ENCODE data around the gene ZNF19. TPM values are rescaled to one million over a fixed set of nuclear protein-coding genes. Genes with fewer than 3 reads are reported as not detected.

ZNF19 gene
- polyA plus RNA-seq, 10 donors, result 1.7 to 3.5 (median 2.5) TPM

- no peak for DNase-seq
Observed at GRCh38 chr16:71490361-71490760, 1.2 kb upstream of the ZNF19 start.

- DNase-seq, result peak; percentile 91 to 97 (median 95)
Observed at GRCh38 chr16:71484006-71484893, 4.9 kb downstream of the ZNF19 start.

GRCh38 chr16:71482569-71482968 is 6.6 kb downstream of the ZNF19 start:
- no peak for DNase-seq

GRCh38 chr16:71480956-71481355 is 8.2 kb downstream of the ZNF19 start:
- DNase-seq, result no peak

GRCh38 chr16:71479420-71479819 is 9.7 kb downstream of the ZNF19 start:
- peak in 1 of 3 donors; percentile 6 for DNase-seq

GRCh38 chr16:71476457-71477124 is 12.5 kb downstream of the ZNF19 start:
- no peak for DNase-seq

GRCh38 chr16:71474864-71475263 is 14.3 kb downstream of the ZNF19 start:
- DNase-seq, result peak in 1 of 3 donors; percentile 84

- no peak for DNase-seq
Observed at GRCh38 chr16:71473891-71474290, 15.2 kb downstream of the ZNF19 start.

GRCh38 chr16:71472931-71473330 is 16.2 kb downstream of the ZNF19 start:
- no peak for DNase-seq

GRCh38 chr16:71472051-71472450 is 17.1 kb downstream of the ZNF19 start:
- no peak for DNase-seq

- DNase-seq, result peak; percentile 21 to 53 (median 46)
Observed at GRCh38 chr16:71467810-71468209, 21.3 kb downstream of the ZNF19 start.

GRCh38 chr16:71464231-71464630 is 24.9 kb downstream of the ZNF19 start:
- no peak for DNase-seq

- DNase-seq, result peak; percentile 65 to 94 (median 87)
Observed at GRCh38 chr16:71461686-71462648, 27.2 kb downstream of the ZNF19 start, which contains the start of gene ZNF23. ZNF23 (minus strand) TSS chr16:71462247; CDS start chr16:71456796, 5,451 bp downstream.

GRCh38 chr16:71460941-71461340 is 28.2 kb downstream of the ZNF19 start:
- DNase-seq, result no peak

- peak in 1 of 3 donors; percentile 72 for DNase-seq
Observed at GRCh38 chr16:71460236-71460635, 28.9 kb downstream of the ZNF19 start.

- no peak for DNase-seq
Observed at GRCh38 chr16:71459510-71459909, 29.6 kb downstream of the ZNF19 start.

GRCh38 chr16:71456801-71457200 is 32.3 kb downstream of the ZNF19 start:
- no peak for DNase-seq

- DNase-seq, result no peak
Observed at GRCh38 chr16:71453036-71453435, 36.1 kb downstream of the ZNF19 start.

GRCh38 chr16:71449020-71449419 is 40.1 kb downstream of the ZNF19 start:
- no peak for DNase-seq

- no peak for DNase-seq
Observed at GRCh38 chr16:71448274-71448866, 40.8 kb downstream of the ZNF19 start.

- DNase-seq, result no peak
Observed at GRCh38 chr16:71443714-71444113, 45.4 kb downstream of the ZNF19 start.
